OCI-LY1 (cell line): ENCODE measurements around the gene PM20D1.
"Not testable (repeated sequence)": the region's sequence is repeated elsewhere in the genome, so short reads cannot be mapped to it uniquely, and the experiment has no call there.

Source experiments
- H2AFZ ChIP-seq: fragments of 200-600 bp; sonication (generic), shearing (Covaris generic); 2 replicates; pipeline ENCODE4 v1.6.0; 2014; ENCODE audit warnings: antibody characterized with exemption, mild to moderate bottlenecking, low read length
- H3F3A ChIP-seq: fragments of 200-600 bp; sonication (generic), shearing (Covaris generic); 2 replicates; pipeline ENCODE4 v1.6.0; 2014; ENCODE audit warnings: mild to moderate bottlenecking, antibody characterized with exemption, low read length, moderate library complexity; ENCODE audit not compliant: insufficient read depth
- H3K27ac ChIP-seq: fragments of 200-600 bp; sonication (generic); 2 replicates; pipeline ENCODE4 v1.5.1; 2014; ENCODE audit warnings: low read length, mixed run types, mild to moderate bottlenecking, low read depth; ENCODE audit not compliant: poor library complexity, severe bottlenecking
- H3K27me3 ChIP-seq: fragments of 200-600 bp; sonication (generic); 2 replicates; pipeline ENCODE4 v1.6.0; 2014; ENCODE audit warnings: antibody characterized with exemption, mild to moderate bottlenecking, low read length, moderate library complexity; ENCODE audit not compliant: insufficient read depth
- H3K36me3 ChIP-seq: fragments of 200-600 bp; sonication (generic); 2 replicates; pipeline ENCODE4 v1.6.1; 2014; ENCODE audit warnings: mild to moderate bottlenecking, antibody characterized with exemption, low read length, moderate library complexity, mixed read lengths; ENCODE audit not compliant: insufficient read depth
- H3K4me1 ChIP-seq: fragments of 200-600 bp; sonication (generic); 2 replicates; pipeline ENCODE4 v1.5.1; 2014; ENCODE audit warnings: mild to moderate bottlenecking, low read length, moderate library complexity; ENCODE audit not compliant: insufficient read depth, severe bottlenecking
- H3K4me2 ChIP-seq: fragments of 200-600 bp; sonication (generic), shearing (Covaris generic); 2 replicates; pipeline ENCODE4 v1.6.1; 2014; ENCODE audit warnings: low read length
- H3K4me3 ChIP-seq: fragments of 200-600 bp; sonication (generic); 2 replicates; pipeline ENCODE4 v1.5.1; 2014; ENCODE audit warnings: low read length, low read depth, mild to moderate bottlenecking, mixed read lengths; ENCODE audit not compliant: poor library complexity, severe bottlenecking
- H3K79me2 ChIP-seq: fragments of 200-600 bp; shearing (Covaris generic); 2 replicates; pipeline ENCODE4 v1.6.1; 2016; ENCODE audit warnings: mixed run types, low read length, mixed read lengths; ENCODE audit not compliant: insufficient read depth
- H3K9ac ChIP-seq: fragments of 200-600 bp; sonication (generic), shearing (Covaris generic); 2 replicates; pipeline ENCODE4 v1.6.1; 2014; ENCODE audit warnings: mild to moderate bottlenecking, low read length, mixed read lengths
- H3K9me2 ChIP-seq: fragments of 200-600 bp; sonication (generic), shearing (Covaris generic); 2 replicates; pipeline ENCODE4 v1.6.1; 2014; ENCODE audit warnings: low read depth, mild to moderate bottlenecking, low read length, mixed read lengths
- H3K9me3 ChIP-seq: fragments of 200-600 bp; shearing (Covaris generic); 2 replicates; pipeline ENCODE4 v1.6.1; 2014; ENCODE audit warnings: low read length, mixed read lengths
- H4K20me1 ChIP-seq: fragments of 200-600 bp; sonication (generic), shearing (Covaris generic); 2 replicates; pipeline ENCODE4 v1.6.0; 2016; ENCODE audit warnings: mild to moderate bottlenecking, low read length; ENCODE audit not compliant: insufficient read depth
- CTCF ChIP-seq: fragments of 200-600 bp; sonication (generic), shearing (Covaris generic); IDR thresholded peaks from 2 replicates; pipeline ENCODE4 v1.5.1; 2017; ENCODE audit warnings: mild to moderate bottlenecking, antibody characterized with exemption, low read length, moderate library complexity, mixed read lengths
- EZH2 ChIP-seq: fragments of 200-600 bp; sonication (generic), shearing (Covaris generic); IDR thresholded peaks from 2 replicates; pipeline ENCODE4 v1.8.0; 2017; ENCODE audit warnings: borderline replicate concordance, mixed run types, mild to moderate bottlenecking, antibody characterized with exemption, low read length, moderate library complexity, mixed read lengths

The PM20D1 gene

DNA sequence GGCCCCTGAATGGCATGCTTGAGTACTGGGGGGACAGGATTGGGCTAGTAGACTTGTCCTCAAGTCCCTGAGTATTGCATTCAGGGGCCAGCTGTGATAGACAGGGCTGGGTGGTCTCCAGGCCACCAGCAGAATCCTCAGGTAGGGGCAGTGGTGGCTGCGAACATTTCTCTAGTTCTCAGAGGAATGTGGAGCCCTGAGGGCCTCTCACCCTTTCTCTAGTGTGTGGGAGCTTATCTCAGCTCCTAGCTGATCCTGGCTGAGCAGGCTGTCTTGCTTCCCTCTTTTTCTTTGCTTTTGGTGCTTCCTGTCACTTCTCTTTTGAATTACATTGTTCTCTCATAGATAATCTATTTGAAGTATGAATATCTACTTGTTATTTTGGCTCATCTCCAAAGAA is 30.0 kb upstream of the PM20D1 start:
- no peak overlapping the region for H3K4me2 ChIP-seq
- no peak overlapping the region for H2AFZ ChIP-seq
- no peak overlapping the region for H3K27ac ChIP-seq
- H4K20me1 ChIP-seq, result no peaks in the 10 kb centered on the region
- no peak for TF ChIP-seq CTCF
- TF ChIP-seq EZH2, result no peak
- H3K4me1 ChIP-seq, result no peaks in the 10 kb centered on the region
- no peaks in the 10 kb centered on the region for H3F3A ChIP-seq
- H3K79me2 ChIP-seq, result no peaks in the 10 kb centered on the region
- no peaks in the 10 kb centered on the region for H3K36me3 ChIP-seq
- no peaks in the 10 kb centered on the region for H3K27me3 ChIP-seq
- H3K9me3 ChIP-seq, result peaks cover 2% of the 10 kb centered on the region; the same call in 1 of the 2 replicates
- no peak overlapping the region for H3K4me3 ChIP-seq
- H3K9me2 ChIP-seq, result no peaks in the 10 kb centered on the region
- no peak overlapping the region for H3K9ac ChIP-seq

DNA sequence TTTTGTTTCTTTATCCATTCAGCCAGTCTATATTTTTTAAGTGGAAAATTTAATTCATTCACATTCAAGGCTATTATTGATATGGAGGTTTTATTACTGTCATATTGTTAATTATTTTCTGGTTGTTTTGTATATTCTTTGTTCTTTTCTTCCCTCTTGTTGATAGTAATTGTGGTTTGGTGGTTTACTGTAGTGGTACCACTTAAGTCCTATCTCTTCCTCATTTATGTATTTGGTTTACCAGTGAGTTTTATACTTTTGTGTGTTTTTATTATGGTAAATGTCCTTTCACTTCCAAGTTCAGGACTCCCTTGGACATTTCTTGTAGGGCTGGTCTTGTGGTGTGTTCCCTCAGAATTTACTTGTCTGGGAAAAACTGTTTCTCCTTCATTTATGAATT is 28.1 kb upstream of the PM20D1 start:
- H3K4me3 ChIP-seq, result no peak overlapping the region
- no peaks in the 10 kb centered on the region for H3K27me3 ChIP-seq
- no peaks in the 10 kb centered on the region for H3K36me3 ChIP-seq
- H3K79me2 ChIP-seq, result no peaks in the 10 kb centered on the region
- H3K4me1 ChIP-seq, result no peaks in the 10 kb centered on the region
- H3K9me3 ChIP-seq, result peaks cover 2% of the 10 kb centered on the region; the same call in 1 of the 2 replicates
- no peaks in the 10 kb centered on the region for H3F3A ChIP-seq
- no peak overlapping the region for H3K27ac ChIP-seq
- no peaks in the 10 kb centered on the region for H3K9me2 ChIP-seq
- H3K9ac ChIP-seq, result no peak overlapping the region
- TF ChIP-seq EZH2 (no peak), CTCF (no peak)
- no peak overlapping the region for H3K4me2 ChIP-seq
- no peak overlapping the region for H2AFZ ChIP-seq
- H4K20me1 ChIP-seq, result no peaks in the 10 kb centered on the region

- H3K4me3 ChIP-seq, H3K36me3 ChIP-seq, H3K9ac ChIP-seq, H3K4me2 ChIP-seq, H3K79me2 ChIP-seq, H3F3A ChIP-seq, H2AFZ ChIP-seq, H3K4me1 ChIP-seq, H3K9me3 ChIP-seq, H3K27ac ChIP-seq, H4K20me1 ChIP-seq, H3K27me3 ChIP-seq, H3K9me2 ChIP-seq: not testable (repeated sequence)
These were observed 23.2 kb upstream of the PM20D1 start for GRCh38 chr1:205873148-205873547.

DNA sequence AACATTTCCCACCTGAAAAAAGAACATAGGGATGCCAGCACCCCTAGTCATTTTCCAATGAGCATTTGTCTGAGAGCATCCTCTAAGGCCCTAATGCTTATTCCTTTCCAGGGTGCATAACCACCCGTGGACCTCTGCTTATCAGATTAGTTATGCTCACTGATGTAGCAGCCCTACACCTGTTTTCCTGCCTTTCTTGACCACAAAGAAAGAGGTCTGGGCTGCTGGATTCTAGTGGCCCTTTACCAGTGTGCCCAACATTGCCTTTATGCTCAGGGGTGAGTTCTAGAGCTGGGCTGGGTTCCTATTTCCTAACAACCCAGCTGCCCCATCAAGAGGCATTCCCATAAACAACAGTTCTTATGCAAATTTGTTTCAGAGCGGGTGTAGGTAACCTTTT is 20.3 kb upstream of the PM20D1 start:
- H3K79me2 ChIP-seq, result no peaks in the 10 kb centered on the region
- no peaks in the 10 kb centered on the region for H3K27me3 ChIP-seq
- H3K4me1 ChIP-seq, result no peaks in the 10 kb centered on the region
- no peaks in the 10 kb centered on the region for H3K9me2 ChIP-seq
- no peak overlapping the region for H2AFZ ChIP-seq
- no peaks in the 10 kb centered on the region for H3F3A ChIP-seq
- H3K36me3 ChIP-seq, result no peaks in the 10 kb centered on the region
- H3K9ac ChIP-seq, result no peak overlapping the region
- TF ChIP-seq EZH2 (no peak), CTCF (no peak)
- no peaks in the 10 kb centered on the region for H3K9me3 ChIP-seq
- H3K27ac ChIP-seq, result no peak overlapping the region
- no peak overlapping the region for H3K4me3 ChIP-seq
- H3K4me2 ChIP-seq, result no peak overlapping the region
- no peaks in the 10 kb centered on the region for H4K20me1 ChIP-seq
